ENCODE measurements around the gene FBF1.
"Not testable (repeated sequence)": the region's sequence is repeated elsewhere in the genome, so short reads cannot be mapped to it uniquely, and the experiment has no call there.

FBF1 gene

DNA sequence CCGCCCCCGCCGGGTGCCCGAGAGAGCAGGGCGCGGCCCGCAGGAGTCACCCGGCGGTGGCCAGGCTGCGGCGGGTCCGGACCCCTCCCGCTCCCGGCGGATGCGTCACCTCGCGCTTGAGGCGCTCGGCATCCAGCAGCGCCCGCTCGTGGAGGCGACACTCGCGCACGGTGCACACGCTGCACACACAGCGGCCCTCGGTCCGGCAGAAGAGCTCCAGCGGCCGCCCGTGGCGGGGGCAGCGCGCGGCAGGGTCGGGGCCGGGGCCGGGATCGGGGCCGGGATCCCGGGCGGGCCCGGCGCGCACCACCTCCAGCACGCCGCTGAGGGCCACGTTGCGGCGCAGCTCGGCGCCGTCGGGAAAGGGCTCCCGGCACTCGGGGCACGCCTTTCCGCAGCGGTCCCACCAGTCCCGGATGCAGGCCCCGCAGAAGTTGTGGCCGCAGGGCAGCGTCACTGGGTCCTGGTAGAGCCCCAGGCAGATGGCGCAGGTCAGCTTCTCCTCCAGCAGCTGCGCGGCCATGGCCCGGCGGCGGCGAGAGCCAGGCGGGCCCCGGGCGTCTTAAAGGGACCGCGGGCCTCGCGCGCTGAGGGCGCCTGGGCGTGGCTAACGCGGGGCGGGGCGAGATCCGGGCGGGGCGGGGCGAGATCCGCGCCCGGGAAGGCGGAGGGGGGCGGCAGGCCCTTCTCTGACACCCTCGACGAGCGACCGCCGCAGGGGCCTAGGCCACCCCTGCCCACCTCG, 44.3 kb downstream of the FBF1 start, which contains the start of gene TRIM65:
TRIM65 (minus strand) TSS at position 537 of the 745 bp plus-strand sequence; CDS start at position 523, 14 bp downstream.
- peaks cover 19% of the 10 kb centered on the region for H3K4me1 Mint-ChIP-seq
- no peaks in the 10 kb centered on the region for H3K27me3 Mint-ChIP-seq
- H3K27ac Mint-ChIP-seq = peak within 1 kb of the TSS; percentile 70
- H3K4me3 Mint-ChIP-seq = peak within 1 kb of the TSS; percentile 81
- H3K9me3 Mint-ChIP-seq = no peaks in the 10 kb centered on the region
- peaks cover 5% of the 10 kb centered on the region for H3K36me3 Mint-ChIP-seq

GRCh38 chr17:75895370-75896155, 45.3 kb downstream of the FBF1 start:
- H3K4me1 Mint-ChIP-seq = peaks cover 19% of the 10 kb centered on the region
- peak overlapping the region; percentile 38 for H3K27ac Mint-ChIP-seq
- H3K27me3 Mint-ChIP-seq = no peaks in the 10 kb centered on the region
- peaks cover 5% of the 10 kb centered on the region for H3K36me3 Mint-ChIP-seq
- peak overlapping the region; percentile 81 for H3K4me3 Mint-ChIP-seq
- H3K9me3 Mint-ChIP-seq = no peaks in the 10 kb centered on the region

GRCh38 chr17:75894049-75894733, 46.7 kb downstream of the FBF1 start:
- Mint-ChIP-seq H3K4me3 (peak overlapping the region; percentile 9), H3K4me1 (peaks cover 19% of the 10 kb centered on the region), H3K27me3 (no peaks in the 10 kb centered on the region), H3K9me3 (no peaks in the 10 kb centered on the region), H3K27ac (peak overlapping the region; percentile 69), H3K36me3 (peaks cover 3% of the 10 kb centered on the region)

DNA sequence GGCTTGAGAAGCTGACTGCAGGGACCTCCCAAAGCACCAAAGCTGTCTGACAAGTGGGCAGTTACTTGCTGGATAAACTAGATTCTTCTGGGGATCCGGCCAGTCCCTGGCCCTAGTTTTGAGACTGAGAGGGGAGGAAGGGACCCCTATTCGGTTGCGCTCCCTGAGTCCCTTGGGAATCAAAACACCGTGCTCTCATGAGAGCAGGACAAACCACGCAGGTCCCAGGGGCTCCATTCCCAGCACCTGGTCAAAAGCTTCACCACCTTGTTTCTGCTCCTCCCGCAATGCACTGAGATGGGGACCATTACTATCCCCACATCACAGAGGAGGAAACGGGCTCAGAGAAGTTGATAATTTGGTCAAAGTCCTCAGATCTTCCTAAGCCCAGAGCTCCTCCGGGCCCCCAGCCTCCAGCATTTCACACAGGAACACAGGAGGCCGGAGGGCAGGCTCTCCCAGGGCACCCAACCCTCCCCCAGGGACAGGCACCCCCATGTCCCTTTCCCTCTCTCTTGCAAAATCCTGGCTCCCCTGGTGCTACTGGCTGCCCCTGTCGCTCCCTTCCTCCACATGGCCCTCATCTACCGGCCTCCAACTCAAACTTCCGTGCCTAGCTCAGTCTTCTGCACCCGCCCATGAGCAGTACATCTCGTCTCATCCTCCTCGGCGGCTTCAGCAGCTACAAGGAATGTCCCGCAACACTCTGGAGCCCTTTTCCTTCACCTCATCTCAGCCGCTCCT, 47.4 kb downstream of the FBF1 start:
- peak overlapping the region; percentile 69 for H3K27ac Mint-ChIP-seq
- H3K4me3 Mint-ChIP-seq = peak overlapping the region; percentile 9
- no peaks in the 10 kb centered on the region for H3K9me3 Mint-ChIP-seq
- H3K36me3 Mint-ChIP-seq = no peaks in the 10 kb centered on the region
- H3K27me3 Mint-ChIP-seq = no peaks in the 10 kb centered on the region
- H3K4me1 Mint-ChIP-seq = peaks cover 19% of the 10 kb centered on the region

DNA sequence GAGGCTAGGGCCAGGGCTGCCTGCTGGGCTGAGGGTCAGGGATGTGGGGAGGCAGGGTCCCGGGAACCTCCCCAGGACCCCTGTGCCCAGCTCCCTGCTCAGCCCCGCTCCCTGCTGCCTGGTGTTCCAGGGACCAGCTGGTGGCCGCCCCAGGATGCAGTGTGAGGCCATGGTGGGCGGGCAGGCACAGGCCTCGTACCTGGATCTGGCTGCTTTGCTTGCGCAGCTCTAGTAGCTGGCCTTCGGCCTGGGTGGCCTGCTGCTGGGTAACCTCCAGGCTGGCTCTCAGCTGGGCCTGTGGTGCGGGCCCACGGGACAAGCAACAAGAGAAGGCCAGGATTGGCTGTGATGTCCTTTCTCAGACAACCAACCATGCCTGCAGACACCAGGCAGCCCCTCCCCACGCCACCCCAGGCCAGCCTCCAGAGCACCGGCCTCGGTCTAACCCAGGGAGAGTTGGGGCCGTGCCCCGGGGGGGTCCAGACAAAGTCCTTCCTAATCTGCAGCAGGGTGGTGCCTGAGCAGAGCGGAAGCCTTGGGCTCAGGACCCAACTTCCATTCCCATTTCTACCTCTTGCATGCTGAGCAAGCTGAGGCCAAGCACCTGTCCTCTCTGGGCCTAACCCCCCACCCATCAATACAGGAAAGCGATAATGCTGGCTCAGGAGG, 48.2 kb downstream of the FBF1 start:
- H3K4me1 Mint-ChIP-seq = peaks cover 19% of the 10 kb centered on the region
- no peaks in the 10 kb centered on the region for H3K9me3 Mint-ChIP-seq
- no peaks in the 10 kb centered on the region for H3K27me3 Mint-ChIP-seq
- no peak overlapping the region for H3K4me3 Mint-ChIP-seq
- no peaks in the 10 kb centered on the region for H3K36me3 Mint-ChIP-seq
- no peak overlapping the region for H3K27ac Mint-ChIP-seq

- H3K27me3 Mint-ChIP-seq = no peaks in the 10 kb centered on the region
- H3K4me3 Mint-ChIP-seq = no peak overlapping the region
- H3K4me1 Mint-ChIP-seq = peaks cover 19% of the 10 kb centered on the region
- no peaks in the 10 kb centered on the region for H3K36me3 Mint-ChIP-seq
- no peaks in the 10 kb centered on the region for H3K9me3 Mint-ChIP-seq
- no peak overlapping the region for H3K27ac Mint-ChIP-seq
Measured at GRCh38 chr17:75891605-75892555, 49.0 kb downstream of the FBF1 start.

DNA sequence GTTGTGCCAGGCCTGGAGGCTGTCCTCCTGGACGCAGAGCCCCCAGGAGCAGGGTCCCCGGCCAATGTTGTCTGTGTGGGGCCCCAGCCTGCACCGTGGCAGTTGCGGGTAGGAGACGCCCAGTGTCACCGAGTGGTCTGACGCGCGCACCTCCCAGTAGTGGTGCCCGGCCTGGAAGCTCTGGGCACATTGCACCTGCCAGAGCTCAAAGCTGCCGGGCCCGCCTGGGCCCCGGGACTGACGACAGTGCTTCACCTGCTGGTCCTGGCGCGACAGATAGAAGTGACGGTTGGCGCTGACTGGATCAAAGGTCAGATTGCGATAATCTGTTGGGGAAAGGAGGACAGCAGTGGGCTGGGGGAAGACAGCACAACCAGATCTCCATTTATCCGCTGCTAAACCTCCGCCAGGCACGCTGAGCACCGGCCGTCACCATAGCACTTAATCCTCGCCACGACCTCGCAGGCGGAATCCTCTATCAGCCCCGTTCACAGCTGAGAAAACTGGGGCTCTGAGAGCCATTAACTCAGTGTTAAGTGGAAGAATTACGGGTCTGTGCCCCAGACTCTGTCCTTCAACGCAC, 49.7 kb downstream of the FBF1 start:
- Mint-ChIP-seq H3K4me1 (peaks cover 19% of the 10 kb centered on the region), H3K27me3 (no peaks in the 10 kb centered on the region), H3K27ac (no peak overlapping the region), H3K4me3 (no peak overlapping the region), H3K36me3 (no peaks in the 10 kb centered on the region), H3K9me3 (no peaks in the 10 kb centered on the region)

GRCh38 chr17:75889454-75889853, 51.4 kb downstream of the FBF1 start:
- Mint-ChIP-seq H3K4me3 (no peak overlapping the region), H3K27me3 (no peaks in the 10 kb centered on the region), H3K9me3 (no peaks in the 10 kb centered on the region), H3K27ac (no peak overlapping the region), H3K4me1 (peaks cover 8% of the 10 kb centered on the region), H3K36me3 (no peaks in the 10 kb centered on the region)

GRCh38 chr17:75888484-75888883, 52.4 kb downstream of the FBF1 start:
- no peak overlapping the region for H3K4me3 Mint-ChIP-seq
- no peaks in the 10 kb centered on the region for H3K9me3 Mint-ChIP-seq
- no peaks in the 10 kb centered on the region for H3K27me3 Mint-ChIP-seq
- H3K36me3 Mint-ChIP-seq = no peaks in the 10 kb centered on the region
- H3K4me1 Mint-ChIP-seq = no peaks in the 10 kb centered on the region
- H3K27ac Mint-ChIP-seq = peak overlapping the region; percentile 62

DNA sequence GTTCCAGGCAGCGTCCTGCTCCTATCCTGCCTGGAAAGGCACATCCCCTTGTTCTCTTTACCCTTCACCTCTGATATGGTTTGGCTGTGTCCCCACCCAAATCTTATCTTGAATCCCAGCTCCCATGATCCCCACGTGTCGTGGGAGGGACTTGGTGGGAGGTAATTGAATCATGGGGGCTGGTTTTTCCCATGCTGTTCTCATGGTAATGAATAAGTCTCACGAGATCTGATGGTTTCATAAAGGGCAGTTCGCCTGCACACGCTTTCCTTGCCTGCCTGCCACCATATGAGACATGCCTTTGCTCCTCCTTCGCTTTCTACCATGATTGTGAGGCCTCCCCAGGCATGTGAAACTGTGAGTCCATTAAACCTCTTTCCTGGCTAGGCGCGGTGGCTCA, 55.0 kb downstream of the FBF1 start:
- not testable (repeated sequence) for H3K27ac Mint-ChIP-seq, H3K9me3 Mint-ChIP-seq, H3K4me1 Mint-ChIP-seq, H3K27me3 Mint-ChIP-seq, H3K36me3 Mint-ChIP-seq, H3K4me3 Mint-ChIP-seq

DNA sequence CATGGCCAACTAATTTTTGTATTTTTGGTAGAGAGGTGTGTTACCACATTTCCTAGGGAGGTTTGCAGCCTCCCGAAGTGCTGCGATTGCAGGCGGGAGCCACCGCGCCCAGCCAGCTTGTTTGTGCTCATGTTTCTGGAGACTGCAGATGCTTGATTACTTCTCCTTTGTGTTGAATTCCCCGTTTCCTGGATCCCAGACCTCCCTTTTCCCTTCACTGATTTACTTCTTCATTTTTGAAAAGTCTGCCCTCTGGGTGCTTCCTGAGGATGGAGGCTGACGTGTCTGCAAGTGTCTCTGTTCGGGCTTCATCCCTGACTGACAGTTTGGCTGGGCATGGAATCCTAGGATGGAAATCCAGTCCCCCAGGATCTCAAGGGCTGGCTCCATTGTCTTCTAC, 55.4 kb downstream of the FBF1 start:
- Mint-ChIP-seq H3K36me3 (no peaks in the 10 kb centered on the region), H3K27me3 (no peaks in the 10 kb centered on the region), H3K27ac (no peak overlapping the region), H3K4me1 (peaks cover 7% of the 10 kb centered on the region), H3K9me3 (no peaks in the 10 kb centered on the region), H3K4me3 (no peak overlapping the region)

DNA sequence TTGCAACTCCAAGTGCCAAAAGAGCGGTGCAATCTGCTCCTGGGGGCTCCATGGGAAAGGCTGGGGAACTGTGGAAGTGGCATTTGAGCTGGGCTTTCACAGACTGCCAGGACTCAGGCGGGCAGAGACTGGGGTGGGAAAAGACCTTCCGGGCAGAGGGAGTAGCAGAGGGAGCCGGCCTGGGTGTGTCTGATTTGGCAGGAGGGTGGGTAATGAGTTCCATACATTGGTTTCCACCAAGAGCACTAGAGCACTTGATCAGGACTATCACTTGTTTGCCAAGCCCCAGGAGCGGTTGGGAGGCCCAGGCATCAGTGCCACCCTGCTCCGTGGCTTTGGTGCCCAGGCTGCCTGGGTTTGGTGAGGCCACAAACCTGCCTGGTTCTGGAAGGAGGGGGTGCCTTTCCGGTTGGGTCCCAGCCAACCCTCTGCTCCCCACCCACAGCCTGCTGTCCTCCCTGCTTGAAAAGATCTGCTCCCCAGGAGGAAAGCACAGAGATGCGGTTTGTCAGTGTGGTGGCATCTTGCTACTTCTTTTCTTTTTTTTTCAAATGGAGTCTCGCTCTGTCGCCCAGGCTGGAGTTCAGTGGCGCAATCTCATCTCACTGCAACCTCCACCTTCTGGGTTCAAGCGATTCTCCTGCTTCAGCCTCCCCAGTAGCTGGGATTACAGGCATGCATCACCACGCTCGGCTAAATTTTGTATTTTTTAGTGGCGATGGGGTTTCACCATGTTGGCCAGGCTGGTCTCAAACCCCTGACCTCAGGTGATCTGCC, 59.0 kb downstream of the FBF1 start:
- H3K4me1 Mint-ChIP-seq = peaks cover 15% of the 10 kb centered on the region
- no peaks in the 10 kb centered on the region for H3K9me3 Mint-ChIP-seq
- no peaks in the 10 kb centered on the region for H3K36me3 Mint-ChIP-seq
- no peak overlapping the region for H3K4me3 Mint-ChIP-seq
- no peaks in the 10 kb centered on the region for H3K27me3 Mint-ChIP-seq
- H3K27ac Mint-ChIP-seq = no peak overlapping the region

DNA sequence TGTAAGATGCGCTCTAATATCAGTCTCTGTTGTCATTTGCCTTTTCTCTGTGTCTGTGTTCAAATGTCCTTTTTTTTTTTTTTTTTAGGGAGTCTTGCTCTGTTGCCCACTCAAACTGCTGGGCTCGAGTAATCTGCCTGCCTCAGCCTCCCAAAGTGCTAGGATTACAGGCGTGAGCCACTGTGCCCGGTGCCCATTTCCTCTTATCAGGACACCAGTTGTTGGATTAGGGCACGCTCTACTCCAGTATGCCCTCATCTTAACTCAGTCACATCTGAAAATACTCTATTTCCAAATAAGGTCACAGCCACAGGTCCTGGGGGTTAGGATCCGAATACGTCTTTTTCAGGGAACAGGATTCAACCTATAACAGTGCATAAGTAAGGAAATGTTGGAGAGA, 60.6 kb downstream of the FBF1 start:
- H3K27me3 Mint-ChIP-seq = no peaks in the 10 kb centered on the region
- H3K4me3 Mint-ChIP-seq = peak overlapping the region; percentile 19

More for the DNA sequence above, 60.6 kb downstream of the FBF1 start:
- no peaks in the 10 kb centered on the region for H3K9me3 Mint-ChIP-seq
- H3K4me1 Mint-ChIP-seq = peaks cover 31% of the 10 kb centered on the region
- no peak overlapping the region for H3K27ac Mint-ChIP-seq
- no peaks in the 10 kb centered on the region for H3K36me3 Mint-ChIP-seq
